T-helper 22 cell (primary cell): ENCODE data around the gene ZNF570.

ENCODE experiments used
- DNase-seq: peaks from one replicate; pipeline ENCODE4 v3.0.0-alpha.2; 2020; ENCODE audit warnings: low read depth

ZNF570 gene

GRCh38 chr19:37468961-37469777 is at the start of gene ZNF570:
Gene ZNF570, plus strand, starts transcription at chr19:37469356. Its CDS starts 999 bp downstream, at chr19:37470355.
- peak; percentile 74 for DNase-seq

- DNase-seq = no peak
Measured at GRCh38 chr19:37452500-37453245, 16.5 kb upstream of the ZNF570 start.

- no peak for DNase-seq
Measured at GRCh38 chr19:37466277-37466797, 2.8 kb upstream of the ZNF570 start.

GRCh38 chr19:37466798-37467607 is 2.2 kb upstream of the ZNF570 start, which contains the start of gene ZNF569:
Gene ZNF569, minus strand, starts transcription at chr19:37467444. Its CDS starts 22,523 bp downstream, at chr19:37444921.
- DNase-seq = peak; percentile 79

- no peak for DNase-seq
Measured at GRCh38 chr19:37467608-37468090, 1.5 kb upstream of the ZNF570 start.

GRCh38 chr19:37470216-37470615 is 1.1 kb downstream of the ZNF570 start:
- DNase-seq = no peak

- no peak for DNase-seq
Measured at GRCh38 chr19:37472165-37472564, 3.0 kb downstream of the ZNF570 start.

GRCh38 chr19:37484406-37485168 is 15.4 kb downstream of the ZNF570 start:
- DNase-seq = no peak

GRCh38 chr19:37492213-37492612 is 23.1 kb downstream of the ZNF570 start:
- no peak for DNase-seq

GRCh38 chr19:37505958-37506386 is 36.8 kb downstream of the ZNF570 start:
- DNase-seq = no peak

GRCh38 chr19:37506387-37507166 is 37.4 kb downstream of the ZNF570 start, which contains the start of gene ZNF793:
Gene ZNF793, plus strand, starts transcription at chr19:37506939. Its CDS starts 16,501 bp downstream, at chr19:37523440.
- DNase-seq = peak; percentile 66

- DNase-seq = no peak
Measured at GRCh38 chr19:37507167-37507464, 38.0 kb downstream of the ZNF570 start.

GRCh38 chr19:37511186-37511585 is 42.0 kb downstream of the ZNF570 start:
- no peak for DNase-seq

- DNase-seq = no peak
Measured at GRCh38 chr19:37511821-37512220, 42.7 kb downstream of the ZNF570 start.

GRCh38 chr19:37513397-37513796 is 44.2 kb downstream of the ZNF570 start:
- no peak for DNase-seq

- no peak for DNase-seq
Measured at GRCh38 chr19:37519890-37520289, 50.7 kb downstream of the ZNF570 start.

- no peak for DNase-seq
Measured at GRCh38 chr19:37537391-37537947, 68.3 kb downstream of the ZNF570 start.
